ENCODE data around the gene USP48. TPM values are rescaled to one million over a fixed set of nuclear protein-coding genes. Genes with fewer than 3 reads are reported as not detected.

The USP48 gene
- polyA plus RNA-seq, 10 donors, result 36.8 to 68.1 (median 49.8) TPM

GRCh38 chr1:21669258-21670058 lies 113.5 kb downstream of the USP48 start, which contains the start of gene RAP1GAP:
TSS of gene RAP1GAP (minus strand) at chr1:21669357. CDS start at chr1:21620032, 49,325 bp downstream.
- DNase-seq, result peak in 1 of 3 donors; percentile 46

GRCh38 chr1:21668951-21669257 lies 114.0 kb downstream of the USP48 start:
- DNase-seq, result no peak

- DNase-seq, result no peak
Measured at GRCh38 chr1:21668232-21668950, 114.6 kb downstream of the USP48 start.

- no peak for DNase-seq
Measured at GRCh38 chr1:21667348-21668231, 115.4 kb downstream of the USP48 start.

- no peak for DNase-seq
Measured at GRCh38 chr1:21666576-21667320, 116.2 kb downstream of the USP48 start.

- no peak for DNase-seq
Measured at GRCh38 chr1:21665711-21666575, 117.0 kb downstream of the USP48 start.

- no peak for DNase-seq
Measured at GRCh38 chr1:21664806-21665588, 118.0 kb downstream of the USP48 start.

GRCh38 chr1:21663951-21664805 lies 118.8 kb downstream of the USP48 start:
- no peak for DNase-seq

GRCh38 chr1:21663248-21663950 lies 119.5 kb downstream of the USP48 start:
- no peak for DNase-seq

GRCh38 chr1:21662426-21663247 lies 120.3 kb downstream of the USP48 start:
- DNase-seq, result no peak

- no peak for DNase-seq
Measured at GRCh38 chr1:21661886-21662285, 121.1 kb downstream of the USP48 start.

GRCh38 chr1:21659924-21660326 lies 123.0 kb downstream of the USP48 start:
- DNase-seq, result no peak

- peak; percentile 45 to 83 (median 77) for DNase-seq
Measured at GRCh38 chr1:21659099-21659923, 123.6 kb downstream of the USP48 start.

GRCh38 chr1:21657456-21658190 lies 125.3 kb downstream of the USP48 start:
- DNase-seq, result no peak

- no peak for DNase-seq
Measured at GRCh38 chr1:21655748-21656147, 127.2 kb downstream of the USP48 start.
